ENCODE measurements around the gene AGXT2.

DNA sequence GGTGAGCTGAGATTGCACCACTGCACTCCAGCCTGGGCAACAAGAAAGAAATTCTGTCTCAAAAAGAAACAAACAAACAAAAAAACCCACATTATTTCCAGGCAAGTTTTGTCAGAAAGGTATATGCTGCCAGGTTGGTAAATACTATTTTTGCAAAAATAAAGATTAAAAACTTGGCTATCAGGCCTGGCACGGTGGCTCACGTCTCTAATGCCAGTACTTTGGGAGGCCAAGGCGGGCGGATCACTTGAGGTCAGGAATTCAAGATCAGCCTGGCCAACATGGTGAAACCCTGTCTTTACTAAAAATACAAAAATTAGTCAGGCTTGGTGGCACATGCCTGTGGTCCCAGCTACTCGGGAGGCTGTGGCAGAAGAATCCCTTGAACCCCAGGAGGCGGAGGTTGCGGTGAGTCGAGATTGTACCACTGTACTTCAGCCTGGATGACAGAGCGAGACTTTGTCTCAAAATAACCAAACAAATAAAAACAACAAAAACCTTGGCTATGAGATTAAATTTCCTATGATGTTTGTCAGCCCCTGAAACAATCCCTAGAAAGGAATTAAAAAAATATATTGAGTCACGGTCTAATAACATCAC is 22.7 kb downstream of the AGXT2 start:
- TF ChIP-seq CTCF (IDR thresholded peaks at IDR 0.05) (no peak), POLR2A (IDR thresholded peaks at IDR 0.05) (no peak)
